Activated CD4-positive, alpha-beta T cell treated with anti-CD3 and anti-CD28 coated beads, Interleukin-2, amount 50 U/mL, for 48 hours (primary cell): ENCODE results near the gene PSAPL1.

ENCODE experiments used
- DNase-seq, 2 experiments: peaks; one replicate each; pipeline ENCODE4 v3.0.0-alpha.2; 2020

The PSAPL1 gene, protein sequence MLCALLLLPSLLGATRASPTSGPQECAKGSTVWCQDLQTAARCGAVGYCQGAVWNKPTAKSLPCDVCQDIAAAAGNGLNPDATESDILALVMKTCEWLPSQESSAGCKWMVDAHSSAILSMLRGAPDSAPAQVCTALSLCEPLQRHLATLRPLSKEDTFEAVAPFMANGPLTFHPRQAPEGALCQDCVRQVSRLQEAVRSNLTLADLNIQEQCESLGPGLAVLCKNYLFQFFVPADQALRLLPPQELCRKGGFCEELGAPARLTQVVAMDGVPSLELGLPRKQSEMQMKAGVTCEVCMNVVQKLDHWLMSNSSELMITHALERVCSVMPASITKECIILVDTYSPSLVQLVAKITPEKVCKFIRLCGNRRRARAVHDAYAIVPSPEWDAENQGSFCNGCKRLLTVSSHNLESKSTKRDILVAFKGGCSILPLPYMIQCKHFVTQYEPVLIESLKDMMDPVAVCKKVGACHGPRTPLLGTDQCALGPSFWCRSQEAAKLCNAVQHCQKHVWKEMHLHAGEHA

GRCh38 chr4:7434766-7435150, at the start of gene PSAPL1:
Gene PSAPL1, minus strand, starts transcription at chr4:7434930. Its CDS starts 51 bp downstream, at chr4:7434879.
- peak in 1 of 2 experiments; percentile 5 for DNase-seq

DNA sequence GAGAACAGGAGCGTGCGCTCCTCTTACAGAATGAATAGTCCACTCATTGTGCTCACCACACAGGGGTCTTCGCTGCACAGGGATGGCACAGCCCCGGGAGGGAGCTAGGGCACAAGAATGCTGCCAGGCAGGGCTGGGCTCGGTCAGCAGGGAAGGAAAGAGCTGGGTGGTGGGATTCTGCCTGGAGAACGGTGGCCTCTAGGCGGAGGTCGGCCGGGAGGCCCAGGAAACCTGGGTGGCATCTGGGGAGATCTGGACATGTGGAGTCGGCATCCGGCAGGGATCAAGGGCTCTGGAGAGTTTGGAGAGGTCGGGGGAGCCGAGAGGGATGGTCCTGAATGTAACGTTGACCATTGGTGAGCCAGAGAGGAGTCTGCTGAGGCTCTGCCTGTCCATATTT, 46.5 kb upstream of the PSAPL1 start:
- DNase-seq = no peak

DNA sequence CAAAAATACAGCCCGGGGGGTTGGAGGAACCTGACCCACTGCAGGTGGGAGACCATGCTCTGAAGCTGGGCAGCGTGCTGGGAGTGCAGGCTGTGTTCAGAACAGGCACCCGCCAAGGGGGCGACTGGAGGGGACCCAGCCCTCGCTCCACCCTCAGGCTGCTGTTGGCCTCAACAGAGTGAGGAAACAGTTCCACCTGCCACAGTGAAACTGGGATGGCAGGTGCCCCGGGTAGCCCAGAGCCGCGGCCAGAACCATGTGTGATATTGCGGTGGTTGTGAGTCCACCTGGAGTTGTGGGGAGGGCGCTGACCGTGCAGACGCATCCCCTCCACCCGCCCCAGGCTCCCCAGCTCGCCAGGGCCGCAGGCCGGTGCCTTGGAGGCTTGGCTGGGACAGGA, 45.7 kb upstream of the PSAPL1 start:
- DNase-seq = no peak

- no peak for DNase-seq
Measured at GRCh38 chr4:7478665-7479064, 43.9 kb upstream of the PSAPL1 start.

GRCh38 chr4:7477695-7478094, 43.0 kb upstream of the PSAPL1 start:
- no peak for DNase-seq

DNA sequence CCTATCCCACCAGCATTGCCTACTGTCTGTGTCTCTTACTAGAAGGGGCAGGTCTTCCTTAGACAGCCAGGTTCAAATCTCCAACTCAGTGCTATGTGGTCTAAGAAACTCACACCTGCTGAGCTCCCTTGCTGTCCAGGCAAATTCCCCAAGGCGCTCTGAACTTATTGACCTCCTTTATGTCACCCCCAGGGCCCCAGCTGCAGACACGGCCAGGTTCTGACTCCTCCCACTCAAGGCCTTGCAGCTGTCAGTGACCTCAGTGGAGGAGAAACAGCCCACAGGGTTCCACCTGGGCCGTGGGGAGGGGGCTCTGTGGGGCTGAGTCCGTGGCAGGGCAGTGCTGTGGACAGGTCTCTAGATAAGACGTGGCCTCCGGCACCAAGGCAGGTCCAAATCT, 42.1 kb upstream of the PSAPL1 start:
- no peak for DNase-seq

DNA sequence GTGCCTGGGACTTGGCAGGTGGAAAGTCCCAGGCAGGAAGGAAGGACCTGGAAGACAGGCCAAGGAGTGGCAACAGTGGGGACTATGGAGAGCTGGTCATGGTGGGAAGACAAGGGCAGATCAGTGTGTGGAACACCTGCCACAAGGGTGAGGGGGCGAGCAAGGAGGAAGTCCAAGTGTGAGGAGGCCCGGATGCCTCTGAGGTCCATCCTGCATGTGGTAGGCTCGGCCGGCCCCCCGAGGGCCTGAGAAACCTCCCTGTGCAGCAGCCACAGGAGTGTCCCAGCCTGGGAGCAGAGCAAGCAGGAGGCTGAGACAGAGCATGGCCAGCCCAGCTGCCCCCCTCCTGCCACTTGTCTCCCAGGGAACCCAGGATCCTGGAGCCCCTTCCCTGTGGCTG, 40.5 kb upstream of the PSAPL1 start:
- no peak for DNase-seq

GRCh38 chr4:7474320-7474719, 39.6 kb upstream of the PSAPL1 start:
- DNase-seq = no peak

DNA sequence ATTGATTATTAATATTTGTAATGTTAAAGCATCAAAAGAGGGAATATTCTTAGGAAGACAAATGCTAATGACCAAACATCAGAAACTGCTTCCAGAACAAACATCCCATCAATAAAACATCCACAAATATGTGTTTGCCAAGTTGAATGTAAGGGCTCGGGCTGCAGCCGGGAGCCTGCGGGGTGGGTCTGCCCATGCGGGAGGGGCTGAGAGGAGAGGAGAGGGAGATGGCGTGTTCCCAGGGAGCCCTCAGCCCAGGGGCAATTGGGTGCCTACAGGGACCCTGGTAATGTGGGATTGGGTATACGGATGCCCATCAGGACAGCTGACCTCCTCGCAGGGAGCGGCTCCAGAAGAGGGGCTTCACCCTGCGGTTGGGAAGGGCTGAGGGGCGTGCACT, 38.4 kb upstream of the PSAPL1 start:
- DNase-seq = no peak

DNA sequence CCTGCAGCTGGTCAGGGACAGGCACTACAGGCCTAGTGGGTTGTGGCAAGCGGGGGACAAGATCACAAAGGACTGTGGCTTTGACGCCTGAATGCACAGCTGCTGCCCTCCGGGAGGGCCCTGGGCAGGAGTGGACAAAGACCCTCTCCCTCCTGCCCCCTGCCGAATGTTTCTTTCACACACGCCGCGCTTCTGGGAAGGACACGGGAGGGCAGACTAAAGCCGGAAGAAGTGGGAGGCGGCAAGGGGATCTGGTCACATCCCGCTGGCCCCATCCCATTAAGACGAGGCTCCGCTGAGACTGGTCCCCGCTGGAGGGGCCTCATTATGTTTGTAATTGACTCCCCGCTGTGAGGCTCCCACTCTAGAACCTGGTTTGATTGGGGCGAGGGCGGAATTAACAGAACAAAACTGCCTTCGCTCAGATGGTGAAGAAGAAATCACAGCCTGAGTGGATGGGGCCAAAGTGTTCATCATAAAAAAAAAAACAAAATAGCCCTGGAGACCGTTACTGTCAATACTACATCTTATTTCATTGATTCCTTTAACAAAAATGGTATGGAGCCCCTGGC, 37.8 kb upstream of the PSAPL1 start:
- DNase-seq = no peak

- DNase-seq = no peak
Measured at GRCh38 chr4:7470522-7471128, 35.9 kb upstream of the PSAPL1 start.

DNA sequence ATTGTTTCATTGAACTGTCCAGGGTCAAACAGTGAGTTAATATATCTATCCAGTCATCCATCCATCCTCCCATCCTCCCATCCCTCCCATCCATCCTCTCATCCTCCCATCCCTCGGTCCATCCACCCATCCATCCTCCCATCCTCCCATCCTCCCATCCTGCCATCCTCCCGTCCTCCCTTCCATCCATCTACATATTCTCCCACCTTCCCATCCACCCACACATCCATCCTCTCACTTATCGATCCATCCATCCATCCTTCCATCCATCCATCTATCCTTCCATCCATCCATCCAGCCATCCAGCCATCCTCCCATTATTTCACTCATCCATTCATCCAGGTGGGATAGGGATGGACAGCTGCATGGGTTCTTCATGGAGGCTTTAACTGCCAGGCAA, 35.4 kb upstream of the PSAPL1 start:
- DNase-seq = no peak

- DNase-seq = no peak
Measured at GRCh38 chr4:7469023-7469422, 34.3 kb upstream of the PSAPL1 start.

GRCh38 chr4:7467471-7467870, 32.7 kb upstream of the PSAPL1 start:
- DNase-seq = no peak

- DNase-seq = no peak
Measured at GRCh38 chr4:7466904-7467303, 32.2 kb upstream of the PSAPL1 start.

DNA sequence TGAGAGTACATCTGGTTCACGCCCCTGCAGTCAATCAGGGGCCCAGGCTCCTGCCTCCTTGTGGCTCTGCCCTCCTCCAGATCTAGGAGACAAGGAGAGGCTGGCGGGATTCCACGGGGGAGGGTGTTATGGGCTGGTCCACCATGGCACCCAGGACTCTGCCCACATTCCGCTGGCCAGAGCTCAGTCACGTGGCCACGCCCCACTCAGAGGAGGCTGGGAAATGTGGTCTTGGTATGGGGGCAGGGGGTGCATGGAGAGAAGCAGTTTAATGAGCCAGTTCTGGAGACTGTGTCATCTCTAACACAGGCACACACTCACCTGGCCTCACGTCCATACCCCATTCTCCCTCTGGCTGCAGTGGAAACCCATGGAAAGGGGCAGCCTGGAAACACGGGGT, 31.5 kb upstream of the PSAPL1 start:
- DNase-seq = no peak

- no peak for DNase-seq
Measured at GRCh38 chr4:7465017-7465416, 30.3 kb upstream of the PSAPL1 start.

- no peak for DNase-seq
Measured at GRCh38 chr4:7464259-7464655, 29.5 kb upstream of the PSAPL1 start.

- DNase-seq = no peak
Measured at GRCh38 chr4:7463566-7464258, 29.0 kb upstream of the PSAPL1 start.

GRCh38 chr4:7462509-7462971, 27.8 kb upstream of the PSAPL1 start:
- no peak for DNase-seq

DNA sequence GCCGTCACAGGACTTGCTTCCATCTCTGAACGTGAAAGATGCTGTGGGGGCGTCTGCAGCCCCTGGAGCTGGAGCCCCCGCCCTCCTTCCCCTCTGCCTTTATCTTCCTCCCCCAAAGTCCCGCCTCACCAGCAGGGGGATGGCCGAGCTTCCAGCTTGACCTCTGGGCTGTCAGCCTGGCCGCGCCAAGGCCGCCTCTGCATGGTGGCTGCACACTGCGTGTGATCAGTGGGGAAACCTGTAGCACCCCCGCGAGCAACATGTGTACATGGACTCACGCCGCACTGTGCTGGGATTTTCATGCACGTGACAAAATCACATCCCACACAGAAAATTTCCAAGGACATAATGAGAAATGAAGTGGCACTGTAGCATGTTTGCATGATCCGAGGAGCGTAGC, 26.5 kb upstream of the PSAPL1 start:
- no peak for DNase-seq

DNA sequence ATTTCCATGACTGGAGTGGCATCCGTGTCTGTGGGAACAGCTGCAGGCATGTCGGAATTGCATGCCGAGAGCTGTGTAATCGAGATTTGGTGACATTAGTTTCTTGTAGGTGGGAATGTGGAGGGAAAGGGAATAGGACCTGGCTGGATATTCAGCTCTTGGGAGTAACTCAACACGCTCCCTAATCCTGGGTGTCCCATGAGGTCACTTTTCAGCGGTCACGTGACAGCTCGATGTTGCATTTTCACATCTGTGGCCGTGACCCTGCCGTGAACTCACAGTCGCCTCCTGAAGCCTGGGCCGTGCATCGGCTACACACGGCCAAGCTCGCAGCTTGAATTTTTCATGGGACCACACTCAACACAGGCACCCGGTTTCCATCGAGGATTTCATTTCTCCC, 25.8 kb upstream of the PSAPL1 start:
- no peak for DNase-seq

DNA sequence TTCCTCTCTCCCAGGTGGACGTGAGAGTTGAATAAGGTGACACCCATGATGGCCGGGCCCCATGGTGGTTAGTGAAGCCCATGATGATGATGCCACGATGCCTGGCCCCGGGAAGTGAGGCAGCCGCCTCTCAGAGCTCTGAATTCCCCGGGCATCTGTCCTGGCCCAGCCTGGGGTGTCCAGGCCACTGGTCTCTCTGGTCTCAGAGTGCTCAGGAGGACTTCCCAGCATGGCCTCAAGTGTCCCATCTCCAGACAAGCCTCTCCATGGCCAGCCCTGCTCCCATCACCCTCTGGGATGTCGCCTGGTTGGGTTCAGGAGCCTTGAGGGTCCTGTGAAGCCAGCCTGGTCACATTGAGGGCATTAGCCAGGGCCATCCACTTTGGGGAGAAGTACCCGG, 24.7 kb upstream of the PSAPL1 start:
- no peak for DNase-seq
